Lower leg skin (tissue), 3 donors: ENCODE measurements around the gene PTPRN2.

Source experiments
- POLR2A ChIP-seq, 2 donors: fragments of 450-650 bp; IDR thresholded peaks; one replicate each; pipeline ENCODE4 v1.6.1; 2016 to 2017; ENCODE audit warnings: antibody characterized with exemption in 2 of 2, mild to moderate bottlenecking in 1 of 2, moderate library complexity in 1 of 2
- TF ChIP-seq, protein P1 (sequence below), 3 donors: fragments of 450-650 bp; IDR thresholded peaks; one replicate each; pipeline ENCODE4 v1.5.1; 2016; ENCODE audit warnings: antibody characterized with exemption in 3 of 3, mild to moderate bottlenecking in 3 of 3, moderate library complexity in 2 of 3

DNA sequence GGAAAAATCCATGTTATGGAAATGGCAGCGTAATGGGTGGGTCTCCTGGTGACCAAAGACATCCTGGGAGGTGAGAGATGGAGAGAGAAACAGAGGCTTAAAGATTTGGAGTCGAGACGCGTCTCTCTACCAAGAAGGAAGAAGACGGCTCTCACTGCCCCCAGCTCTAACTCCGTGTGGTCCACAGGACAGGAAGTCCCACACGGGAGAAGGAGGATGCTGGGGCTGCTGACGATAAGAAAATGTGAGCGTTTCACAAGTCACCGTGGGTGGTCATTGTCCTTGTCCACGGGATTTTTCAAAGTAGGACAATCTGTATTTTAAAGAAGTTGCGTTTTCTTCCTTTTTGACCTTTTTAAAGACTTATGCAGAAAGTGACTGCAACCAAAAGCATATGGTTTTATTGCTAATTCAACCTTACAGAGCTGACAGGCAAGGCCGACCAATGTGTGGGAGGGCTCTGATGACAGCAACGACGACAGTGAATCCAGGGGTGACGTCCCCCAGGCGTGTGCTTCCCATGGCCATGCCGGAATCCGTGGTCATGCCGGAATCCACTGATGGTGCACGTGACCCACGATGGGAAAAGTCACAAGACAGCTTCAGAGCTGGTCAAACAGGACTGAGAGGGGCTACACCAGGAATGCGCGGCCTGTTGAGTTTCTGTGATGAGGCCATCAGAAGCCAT, 341.2 kb downstream of the PTPRN2 start:
- TF ChIP-seq, protein P1, sequence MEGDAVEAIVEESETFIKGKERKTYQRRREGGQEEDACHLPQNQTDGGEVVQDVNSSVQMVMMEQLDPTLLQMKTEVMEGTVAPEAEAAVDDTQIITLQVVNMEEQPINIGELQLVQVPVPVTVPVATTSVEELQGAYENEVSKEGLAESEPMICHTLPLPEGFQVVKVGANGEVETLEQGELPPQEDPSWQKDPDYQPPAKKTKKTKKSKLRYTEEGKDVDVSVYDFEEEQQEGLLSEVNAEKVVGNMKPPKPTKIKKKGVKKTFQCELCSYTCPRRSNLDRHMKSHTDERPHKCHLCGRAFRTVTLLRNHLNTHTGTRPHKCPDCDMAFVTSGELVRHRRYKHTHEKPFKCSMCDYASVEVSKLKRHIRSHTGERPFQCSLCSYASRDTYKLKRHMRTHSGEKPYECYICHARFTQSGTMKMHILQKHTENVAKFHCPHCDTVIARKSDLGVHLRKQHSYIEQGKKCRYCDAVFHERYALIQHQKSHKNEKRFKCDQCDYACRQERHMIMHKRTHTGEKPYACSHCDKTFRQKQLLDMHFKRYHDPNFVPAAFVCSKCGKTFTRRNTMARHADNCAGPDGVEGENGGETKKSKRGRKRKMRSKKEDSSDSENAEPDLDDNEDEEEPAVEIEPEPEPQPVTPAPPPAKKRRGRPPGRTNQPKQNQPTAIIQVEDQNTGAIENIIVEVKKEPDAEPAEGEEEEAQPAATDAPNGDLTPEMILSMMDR (IDR thresholded peaks at IDR 0.05), result no peak
- TF ChIP-seq POLR2A (IDR thresholded peaks at IDR 0.05), result no peak
